Activated T-cell treated with anti-CD3 and anti-CD28 coated beads, Interleukin-2, amount 50 U/mL, for 72 hours (primary cell): ENCODE data around the gene CCDC12. TPM values are rescaled to one million over a fixed set of nuclear protein-coding genes. Genes with fewer than 3 reads are reported as not detected.

Source experiments
- ATAC-seq, 2 donors: fragments of 150-1000 bp; cut with Tn5 transposase; replicated peaks in 1 of 2; 2 replicates each; pipeline ENCODE4 v1.10.0; 2021; ENCODE audit warnings: moderate library complexity in 2 of 2, mild to moderate bottlenecking in 1 of 2
- DNase-seq, 2 donors: peaks; one replicate each; pipeline ENCODE4 v3.0.0; 2021 to 2022; ENCODE audit warnings: mixed read lengths in 1 of 2
- H3K27ac Mint-ChIP-seq: one replicate; pipeline ENCODE4 v1.8.0; 2022; ENCODE audit warnings: mild to moderate bottlenecking, moderate library complexity, mixed read lengths
- H3K27me3 Mint-ChIP-seq: one replicate; pipeline ENCODE4 v1.8.0; 2022; ENCODE audit warnings: low read depth, mixed read lengths
- H3K36me3 Mint-ChIP-seq, 2 donors: one replicate each; pipeline ENCODE4 v1.8.0; 2022; ENCODE audit warnings: mixed read lengths in 2 of 2, mild to moderate bottlenecking in 1 of 2; ENCODE audit not compliant: insufficient read depth in 2 of 2
- H3K4me1 Mint-ChIP-seq: one replicate; pipeline ENCODE4 v1.8.0; 2022; ENCODE audit warnings: low read depth, mixed read lengths
- H3K4me3 Mint-ChIP-seq, 2 donors: one replicate each; pipeline ENCODE4 v1.8.0; 2022; ENCODE audit warnings: mild to moderate bottlenecking in 2 of 2, mixed read lengths in 2 of 2, moderate library complexity in 2 of 2
- H3K9me3 Mint-ChIP-seq, 2 donors: one replicate each; pipeline ENCODE4 v1.8.0; 2022; ENCODE audit warnings: mixed read lengths in 2 of 2
- total RNA-seq, 2 donors: library from RNA; stranded (reverse); gene quantifications; one replicate each; pipeline ENCODE4 v1.2.3, GENCODE V29; 2022

The CCDC12 gene
- total RNA-seq, 2 donors from 2014 or later, result 54.7 to 56.2 TPM

GRCh38 chr3:46936733-46937250 lies 39.8 kb downstream of the CCDC12 start:
- Mint-ChIP-seq H3K4me1 (peaks cover 47% of the 10 kb centered on the region), H3K9me3 (no peaks in the 10 kb centered on the region), H3K27me3 (no peaks in the 10 kb centered on the region)

GRCh38 chr3:46935989-46936558 lies 40.5 kb downstream of the CCDC12 start:
- Mint-ChIP-seq H3K36me3 (peaks cover 4 to 14% of the 10 kb centered on the region in 2 donors), H3K27ac (peak overlapping the region; percentile 70), H3K4me3 (no peak overlapping the region), H3K4me1 (peaks cover 55% of the 10 kb centered on the region), H3K27me3 (no peaks in the 10 kb centered on the region), H3K9me3 (no peaks in the 10 kb centered on the region)
- DNase-seq, result no peak
- ATAC-seq, result no peak

More at GRCh38 chr3:46936733-46937250, 39.8 kb downstream of the CCDC12 start:
- H3K27ac Mint-ChIP-seq, result peak overlapping the region; percentile 70
- no peak for DNase-seq
- H3K4me3 Mint-ChIP-seq, result no peak overlapping the region
- peaks cover 4 to 14% of the 10 kb centered on the region in 2 donors for H3K36me3 Mint-ChIP-seq
- no peak for ATAC-seq

- Mint-ChIP-seq H3K27me3 (no peaks in the 10 kb centered on the region), H3K4me1 (peaks cover 59% of the 10 kb centered on the region), H3K36me3 (peaks cover 4 to 10% of the 10 kb centered on the region in 2 donors), H3K27ac (peak overlapping the region; percentile 39), H3K4me3 (no peak overlapping the region), H3K9me3 (no peaks in the 10 kb centered on the region)
- no peak for ATAC-seq
- no peak for DNase-seq
These were observed 41.2 kb downstream of the CCDC12 start for GRCh38 chr3:46935168-46935858.

DNA sequence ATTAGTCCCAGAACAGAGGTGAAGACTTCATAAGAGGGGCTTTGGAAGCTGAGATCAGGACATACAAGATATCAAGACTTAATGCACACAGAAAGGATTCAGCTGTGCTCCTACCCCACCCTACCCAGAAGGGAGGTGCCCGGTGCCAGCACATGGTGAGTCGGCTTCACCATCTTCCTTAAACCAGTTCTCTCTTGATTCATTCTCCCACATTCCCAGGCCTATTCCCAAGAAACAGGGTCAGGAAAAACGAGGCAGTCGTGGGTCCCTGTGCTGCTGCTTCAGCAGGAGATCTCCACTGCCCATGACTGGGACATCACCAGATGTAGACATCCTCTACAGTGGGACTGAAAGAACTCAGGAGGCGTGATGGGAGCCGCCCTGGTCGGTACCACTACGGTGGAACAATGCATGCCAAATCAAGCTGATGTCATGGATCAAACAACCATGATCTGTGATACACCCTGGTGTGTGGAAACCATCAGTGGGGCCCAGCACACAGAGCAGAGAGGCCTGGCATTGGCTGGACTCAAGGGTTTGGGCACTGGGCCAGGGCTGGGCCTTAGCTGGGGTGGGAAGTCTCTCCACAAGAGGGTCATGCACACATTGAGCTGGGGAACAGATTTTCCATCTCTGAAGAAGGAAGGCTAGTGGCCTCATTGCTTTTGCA lies 41.9 kb downstream of the CCDC12 start:
- no peaks in the 10 kb centered on the region for H3K9me3 Mint-ChIP-seq
- H3K27me3 Mint-ChIP-seq, result no peaks in the 10 kb centered on the region
- ATAC-seq, result no peak
- no peak overlapping the region for H3K27ac Mint-ChIP-seq
- H3K36me3 Mint-ChIP-seq, result peaks cover 4 to 6% of the 10 kb centered on the region in 2 donors
- no peak for DNase-seq
- H3K4me3 Mint-ChIP-seq, result no peak overlapping the region
- peaks cover 56% of the 10 kb centered on the region for H3K4me1 Mint-ChIP-seq

- Mint-ChIP-seq H3K27ac (no peak overlapping the region), H3K36me3 (peaks cover 5 to 9% of the 10 kb centered on the region in 2 donors), H3K4me1 (peaks cover 57% of the 10 kb centered on the region), H3K27me3 (no peaks in the 10 kb centered on the region), H3K4me3 (no peak overlapping the region), H3K9me3 (no peaks in the 10 kb centered on the region)
- DNase-seq (no peak), ATAC-seq (no peak)
These were observed 42.5 kb downstream of the CCDC12 start for GRCh38 chr3:46934072-46934471.

- ATAC-seq (no peak), DNase-seq (no peak)
- Mint-ChIP-seq H3K4me1 (peaks cover 61% of the 10 kb centered on the region), H3K27ac (no peak overlapping the region), H3K27me3 (no peaks in the 10 kb centered on the region), H3K9me3 (no peaks in the 10 kb centered on the region), H3K4me3 (no peak overlapping the region), H3K36me3 (peaks cover 8 to 12% of the 10 kb centered on the region in 2 donors)
These were observed 43.3 kb downstream of the CCDC12 start for GRCh38 chr3:46933261-46933660.

DNA sequence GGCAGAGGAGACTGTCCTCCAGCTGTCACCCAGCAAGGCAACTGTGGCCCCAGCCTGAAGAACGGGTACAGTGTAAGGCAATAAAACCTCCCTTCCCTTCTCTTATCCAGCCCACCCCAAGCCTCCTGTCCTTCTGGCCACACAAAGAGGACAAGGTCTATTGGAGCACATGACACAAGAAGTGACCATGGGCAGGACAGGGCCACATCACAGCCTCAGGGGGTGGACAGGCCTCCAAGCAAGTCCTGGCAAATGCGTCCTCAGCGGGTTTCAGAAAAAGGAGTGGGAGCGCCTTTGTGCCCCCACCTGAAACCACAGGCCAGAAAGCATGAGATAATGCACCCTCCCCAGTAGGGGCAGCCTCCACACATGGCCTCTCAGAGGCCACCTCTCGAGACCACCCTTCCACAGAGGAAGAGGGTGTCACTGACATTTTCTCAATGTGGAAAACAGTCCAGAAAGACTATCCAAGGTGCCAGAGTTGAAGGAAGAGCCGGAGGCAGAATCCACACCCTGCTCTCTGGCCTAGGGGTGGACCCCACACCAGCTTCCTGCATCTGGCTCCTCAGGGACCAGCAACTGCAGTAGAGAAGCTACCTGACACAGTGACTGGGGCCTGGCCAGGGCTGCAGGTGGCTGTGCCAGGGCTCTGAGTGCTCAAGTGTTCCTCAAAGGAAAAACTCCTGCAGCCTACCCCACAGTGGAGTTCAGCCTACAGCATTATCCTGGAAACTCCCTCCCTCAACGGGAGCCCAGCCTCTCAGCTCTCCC lies 43.9 kb downstream of the CCDC12 start:
- no peak for ATAC-seq
- Mint-ChIP-seq H3K27me3 (no peaks in the 10 kb centered on the region), H3K36me3 (peaks cover 9 to 12% of the 10 kb centered on the region in 2 donors), H3K9me3 (no peaks in the 10 kb centered on the region), H3K4me1 (peaks cover 60% of the 10 kb centered on the region), H3K27ac (peak overlapping the region; percentile 93), H3K4me3 (no peak overlapping the region)
- DNase-seq, result no peak

GRCh38 chr3:46931631-46932331 lies 44.8 kb downstream of the CCDC12 start:
- Mint-ChIP-seq H3K4me1 (peaks cover 67% of the 10 kb centered on the region), H3K4me3 (peak overlapping the region in 1 of 2 donors; percentile 47)

GRCh38 chr3:46930945-46931403 lies 45.6 kb downstream of the CCDC12 start:
- ATAC-seq, result no peak
- no peak for DNase-seq
- no peak overlapping the region for H3K4me3 Mint-ChIP-seq
- H3K9me3 Mint-ChIP-seq, result no peaks in the 10 kb centered on the region
- H3K27ac Mint-ChIP-seq, result peak overlapping the region; percentile 31
- H3K36me3 Mint-ChIP-seq, result peaks cover 9 to 12% of the 10 kb centered on the region in 2 donors
- peaks cover 63% of the 10 kb centered on the region for H3K4me1 Mint-ChIP-seq
- H3K27me3 Mint-ChIP-seq, result no peaks in the 10 kb centered on the region

More at GRCh38 chr3:46931631-46932331, 44.8 kb downstream of the CCDC12 start:
- DNase-seq (no peak), ATAC-seq (peak; percentile 46 to 55)
- H3K9me3 Mint-ChIP-seq, result no peaks in the 10 kb centered on the region
- no peaks in the 10 kb centered on the region for H3K27me3 Mint-ChIP-seq
- H3K36me3 Mint-ChIP-seq, result peaks cover 9 to 10% of the 10 kb centered on the region in 2 donors
- H3K27ac Mint-ChIP-seq, result peak overlapping the region; percentile 93

- peak overlapping the region; percentile 31 for H3K27ac Mint-ChIP-seq
- DNase-seq, result no peak
- H3K27me3 Mint-ChIP-seq, result no peaks in the 10 kb centered on the region
- peaks cover 57% of the 10 kb centered on the region for H3K4me1 Mint-ChIP-seq
- no peak for ATAC-seq
- H3K9me3 Mint-ChIP-seq, result no peaks in the 10 kb centered on the region
- peaks cover 9 to 13% of the 10 kb centered on the region in 2 donors for H3K36me3 Mint-ChIP-seq
- no peak overlapping the region for H3K4me3 Mint-ChIP-seq
These were observed 46.2 kb downstream of the CCDC12 start for GRCh38 chr3:46930166-46930944.

GRCh38 chr3:46929324-46929723 lies 47.2 kb downstream of the CCDC12 start:
- DNase-seq (no peak), ATAC-seq (no peak)
- H3K27me3 Mint-ChIP-seq, result no peaks in the 10 kb centered on the region
- peak overlapping the region; percentile 93 for H3K27ac Mint-ChIP-seq
- H3K4me3 Mint-ChIP-seq, result no peak overlapping the region
- peaks cover 52% of the 10 kb centered on the region for H3K4me1 Mint-ChIP-seq
- H3K9me3 Mint-ChIP-seq, result no peaks in the 10 kb centered on the region
- H3K36me3 Mint-ChIP-seq, result peaks cover 9 to 13% of the 10 kb centered on the region in 2 donors
